DND-41 (cell line): Measurements from ENCODE around the gene CLRN2.

Source experiments
- ATAC-seq: fragments of 200-7000 bp; cut with Tn5 transposase; 3 replicates; pipeline ENCODE4 v1.9.1; 2021; ENCODE audit warnings: low read depth; ENCODE audit not compliant: insufficient read depth
- DNase-seq: peaks from one replicate; pipeline ENCODE4 v3.0.0-alpha.2; 2020
- H2AFZ ChIP-seq: 2 replicates; pipeline ENCODE4 v1.6.0; 2012; ENCODE audit warnings: low read depth, low read length
- H3K27ac ChIP-seq: 2 replicates; pipeline ENCODE4 v1.5.1; 2012; ENCODE audit warnings: low read length, inconsistent platforms
- H3K27me3 ChIP-seq: fragments of 200-600 bp; sonication (generic); 2 replicates; pipeline ENCODE4 v1.6.0; 2012; ENCODE audit warnings: low read length, mild to moderate bottlenecking, inconsistent platforms; ENCODE audit not compliant: insufficient read depth, poor library complexity
- H3K36me3 ChIP-seq: 2 replicates; pipeline ENCODE4 v1.5.1; 2012; ENCODE audit warnings: low read length, inconsistent platforms; ENCODE audit not compliant: insufficient read depth
- H3K4me1 ChIP-seq: 2 replicates; pipeline ENCODE4 v1.5.1; 2012; ENCODE audit warnings: mild to moderate bottlenecking, low read length; ENCODE audit not compliant: insufficient read depth
- H3K4me2 ChIP-seq: 2 replicates; pipeline ENCODE4 v1.6.0; 2012; ENCODE audit warnings: mild to moderate bottlenecking, moderate library complexity, low read length, inconsistent platforms; ENCODE audit not compliant: insufficient read depth
- H3K4me3 ChIP-seq, 2 experiments: fragments of 200-600 bp in 1 of 2; shearing (Covaris generic) in 1 of 2; 2 replicates each; pipeline ENCODE4 v1.5.1; 2012 to 2016; ENCODE audit warnings: inconsistent platforms in 2 of 2, low read length in 2 of 2, mild to moderate bottlenecking in 2 of 2, low read depth in 1 of 2, moderate library complexity in 1 of 2
- H3K79me2 ChIP-seq: 2 replicates; pipeline ENCODE4 v1.6.0; 2012; ENCODE audit warnings: low read length, inconsistent platforms; ENCODE audit not compliant: insufficient read depth
- H3K9ac ChIP-seq: 2 replicates; pipeline ENCODE4 v1.6.0; 2012; ENCODE audit warnings: low read depth, mild to moderate bottlenecking, inconsistent platforms, low read length, moderate library complexity
- H3K9me3 ChIP-seq: 2 replicates; pipeline ENCODE4 v1.5.1; 2012; ENCODE audit warnings: low read length, moderate library complexity, mild to moderate bottlenecking, inconsistent platforms; ENCODE audit not compliant: insufficient read depth, severe bottlenecking
- H4K20me1 ChIP-seq: 2 replicates; pipeline ENCODE4 v1.6.0; 2012; ENCODE audit warnings: low read length; ENCODE audit not compliant: insufficient read depth
- EZH2 ChIP-seq: IDR thresholded peaks from 3 replicates; pipeline ENCODE4 v1.6.1; 2012; ENCODE audit warnings: borderline replicate concordance, low read depth, mild to moderate bottlenecking, moderate library complexity, low read length, inconsistent platforms; ENCODE audit not compliant: severe bottlenecking
- TF ChIP-seq, protein P1 (sequence below): IDR thresholded peaks from 2 replicates; pipeline ENCODE4 v1.5.1; 2012; ENCODE audit warnings: borderline replicate concordance, low read length, moderate library complexity, mild to moderate bottlenecking; ENCODE audit not compliant: poor library complexity, severe bottlenecking; ENCODE audit errors: extremely low read depth

Gene CLRN2

DNA sequence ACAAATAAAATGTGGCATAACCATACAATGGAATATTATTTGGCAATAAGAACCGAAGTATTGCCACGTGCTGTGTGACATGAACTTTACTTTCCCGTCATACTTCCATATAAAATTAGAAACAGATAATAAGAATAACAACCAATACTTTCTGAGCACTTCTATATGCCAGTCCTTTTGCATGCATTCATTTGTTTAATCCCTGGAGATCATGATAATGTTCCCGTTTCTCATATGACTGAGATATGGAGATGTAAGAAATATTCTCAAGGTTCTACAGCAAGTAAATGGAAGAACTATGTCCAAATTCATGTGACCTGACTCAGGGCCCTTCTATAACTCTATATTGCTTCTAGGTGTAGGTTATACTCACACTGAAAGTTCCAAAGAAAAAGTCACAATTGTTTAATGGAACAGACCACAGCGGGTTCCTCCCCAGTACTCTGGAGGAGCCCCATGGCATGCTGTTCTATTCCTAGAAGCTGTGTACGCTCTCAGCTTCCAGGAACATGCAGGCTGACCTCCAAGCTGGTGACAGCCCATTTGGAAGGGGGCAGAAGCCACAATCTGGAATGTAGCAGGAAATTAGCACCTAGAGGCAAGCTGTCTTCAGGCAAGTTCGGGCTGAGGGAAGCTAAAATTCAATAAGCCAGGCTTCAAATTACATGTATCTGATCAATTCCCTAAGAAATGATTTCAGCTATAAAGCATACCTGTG is 34.6 kb upstream of the CLRN2 start:
- Histone ChIP-seq H3K9ac (no peak overlapping the region), H4K20me1 (no peaks in the 10 kb centered on the region), H3K9me3 (no peaks in the 10 kb centered on the region), H2AFZ (no peak overlapping the region), H3K4me1 (no peaks in the 10 kb centered on the region), H3K79me2 (no peaks in the 10 kb centered on the region), H3K27ac (no peak overlapping the region), H3K27me3 (no peaks in the 10 kb centered on the region), H3K4me3 (no peak overlapping the region), H3K4me2 (no peak overlapping the region), H3K36me3 (peaks cover 4% of the 10 kb centered on the region; the same call in 1 of the 2 replicates)
- DNase-seq (no peak), ATAC-seq (no peak)
- no peak for TF ChIP-seq EZH2
- TF ChIP-seq, protein P1, sequence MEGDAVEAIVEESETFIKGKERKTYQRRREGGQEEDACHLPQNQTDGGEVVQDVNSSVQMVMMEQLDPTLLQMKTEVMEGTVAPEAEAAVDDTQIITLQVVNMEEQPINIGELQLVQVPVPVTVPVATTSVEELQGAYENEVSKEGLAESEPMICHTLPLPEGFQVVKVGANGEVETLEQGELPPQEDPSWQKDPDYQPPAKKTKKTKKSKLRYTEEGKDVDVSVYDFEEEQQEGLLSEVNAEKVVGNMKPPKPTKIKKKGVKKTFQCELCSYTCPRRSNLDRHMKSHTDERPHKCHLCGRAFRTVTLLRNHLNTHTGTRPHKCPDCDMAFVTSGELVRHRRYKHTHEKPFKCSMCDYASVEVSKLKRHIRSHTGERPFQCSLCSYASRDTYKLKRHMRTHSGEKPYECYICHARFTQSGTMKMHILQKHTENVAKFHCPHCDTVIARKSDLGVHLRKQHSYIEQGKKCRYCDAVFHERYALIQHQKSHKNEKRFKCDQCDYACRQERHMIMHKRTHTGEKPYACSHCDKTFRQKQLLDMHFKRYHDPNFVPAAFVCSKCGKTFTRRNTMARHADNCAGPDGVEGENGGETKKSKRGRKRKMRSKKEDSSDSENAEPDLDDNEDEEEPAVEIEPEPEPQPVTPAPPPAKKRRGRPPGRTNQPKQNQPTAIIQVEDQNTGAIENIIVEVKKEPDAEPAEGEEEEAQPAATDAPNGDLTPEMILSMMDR = no peak

DNA sequence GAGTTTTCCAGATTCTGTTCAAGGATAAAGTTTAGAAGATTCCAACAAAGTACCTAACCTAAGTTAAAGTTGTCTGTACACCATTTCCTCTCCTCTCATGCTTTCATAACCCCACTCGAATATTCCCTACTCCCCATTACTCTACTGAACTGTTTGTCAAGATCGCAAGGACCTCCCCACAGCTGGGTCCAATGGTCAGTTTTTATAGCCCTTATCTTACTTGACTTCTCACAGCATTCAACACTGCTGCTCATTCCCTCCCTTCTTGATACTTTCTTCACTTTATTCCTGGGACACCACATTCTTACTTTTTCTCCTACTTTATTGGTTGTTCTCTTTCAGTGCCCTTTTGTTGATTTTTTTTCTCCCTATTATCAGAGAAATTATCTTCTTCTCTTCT is 34.0 kb upstream of the CLRN2 start:
- H2AFZ ChIP-seq = no peak overlapping the region
- H3K9me3 ChIP-seq = no peaks in the 10 kb centered on the region
- no peak overlapping the region for H3K4me2 ChIP-seq
- ATAC-seq (no peak), DNase-seq (no peak)
- H3K4me3 ChIP-seq = no peak overlapping the region
- no peaks in the 10 kb centered on the region for H3K27me3 ChIP-seq
- no peak overlapping the region for H3K27ac ChIP-seq
- H4K20me1 ChIP-seq = no peaks in the 10 kb centered on the region
- H3K79me2 ChIP-seq = no peaks in the 10 kb centered on the region
- peaks cover 4% of the 10 kb centered on the region; the same call in 1 of the 2 replicates for H3K36me3 ChIP-seq
- TF ChIP-seq, protein P1 = no peak
- TF ChIP-seq EZH2 = no peak
- H3K9ac ChIP-seq = no peak overlapping the region
- H3K4me1 ChIP-seq = no peaks in the 10 kb centered on the region

DNA sequence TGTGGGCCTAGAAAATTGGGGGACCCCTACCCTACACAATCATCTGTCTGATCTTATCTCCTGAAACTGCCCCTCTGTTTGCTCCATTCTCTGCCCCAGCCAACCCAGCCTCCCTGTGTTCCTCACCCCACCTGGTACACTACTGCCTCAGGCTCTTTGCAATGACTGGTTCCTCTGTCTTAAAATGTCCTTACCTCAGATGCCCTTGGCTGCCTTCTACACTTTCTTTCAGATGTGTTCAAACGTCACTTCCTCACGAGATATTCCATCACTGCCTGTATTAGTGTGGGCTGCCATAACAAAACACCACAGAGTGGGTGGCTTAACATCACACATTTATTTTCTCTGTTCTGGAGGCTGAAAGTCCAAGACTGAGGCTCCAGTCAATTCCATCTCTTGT is 32.2 kb upstream of the CLRN2 start:
- no peaks in the 10 kb centered on the region for H3K79me2 ChIP-seq
- no peak overlapping the region for H3K9ac ChIP-seq
- H3K4me3 ChIP-seq = no peak overlapping the region
- H3K27me3 ChIP-seq = no peaks in the 10 kb centered on the region
- DNase-seq = no peak
- no peaks in the 10 kb centered on the region for H3K9me3 ChIP-seq
- ATAC-seq = no peak
- no peak overlapping the region for H3K4me2 ChIP-seq
- H3K4me1 ChIP-seq = no peaks in the 10 kb centered on the region
- H4K20me1 ChIP-seq = no peaks in the 10 kb centered on the region
- peaks cover 8% of the 10 kb centered on the region; the same call in 1 of the 2 replicates for H3K36me3 ChIP-seq
- no peak overlapping the region for H2AFZ ChIP-seq
- no peak overlapping the region for H3K27ac ChIP-seq
- TF ChIP-seq, protein P1 = no peak
- TF ChIP-seq EZH2 = no peak

DNA sequence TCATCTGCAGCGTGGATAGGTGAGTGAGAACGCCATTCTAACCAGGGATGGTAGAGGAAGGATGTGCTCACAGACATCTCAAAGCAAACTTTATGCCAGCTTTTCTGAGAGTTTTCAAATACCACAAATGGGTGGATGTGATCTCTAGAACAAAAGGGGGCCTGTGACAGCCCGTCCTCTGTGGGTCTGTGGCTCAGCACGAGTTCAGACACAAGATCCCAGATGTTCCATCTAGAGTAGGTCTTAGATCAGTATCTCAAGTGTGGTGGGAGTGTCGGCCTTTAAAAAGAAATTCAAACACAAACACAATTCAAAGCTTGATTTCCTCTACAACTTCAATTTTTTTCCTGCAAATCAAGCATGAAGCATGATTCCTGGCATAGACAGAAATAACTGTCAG is 25.8 kb upstream of the CLRN2 start:
- H3K9me3 ChIP-seq = no peaks in the 10 kb centered on the region
- H3K4me2 ChIP-seq = no peak overlapping the region
- TF ChIP-seq, protein P1 = no peak
- no peak for TF ChIP-seq EZH2

More for the DNA sequence above, 25.8 kb upstream of the CLRN2 start:
- H3K36me3 ChIP-seq = peaks cover 24% of the 10 kb centered on the region
- H3K27me3 ChIP-seq = no peaks in the 10 kb centered on the region
- no peak overlapping the region for H3K4me3 ChIP-seq
- no peak overlapping the region for H3K27ac ChIP-seq
- peak; percentile 58 for ATAC-seq
- H3K9ac ChIP-seq = no peak overlapping the region
- H3K79me2 ChIP-seq = no peaks in the 10 kb centered on the region
- no peaks in the 10 kb centered on the region for H3K4me1 ChIP-seq
- H4K20me1 ChIP-seq = peaks cover 6% of the 10 kb centered on the region; the same call in 1 of the 2 replicates
- DNase-seq = no peak
- H2AFZ ChIP-seq = no peak overlapping the region
